HG03103 (cell line): ENCODE results near the gene FBXW2.

ENCODE experiments used
- ATAC-seq: cut with Tn5 transposase; IDR thresholded peaks from one replicate; pipeline ENCODE4 v1.9.1; 2021; ENCODE audit warnings: low read depth; ENCODE audit not compliant: unreplicated experiment

The FBXW2 gene

GRCh38 chr9:120717176-120717575 lies 76.0 kb downstream of the FBXW2 start:
- ATAC-seq: no peak

GRCh38 chr9:120716483-120716882 lies 76.7 kb downstream of the FBXW2 start:
- no peak for ATAC-seq

GRCh38 chr9:120715389-120715924 lies 77.8 kb downstream of the FBXW2 start:
- no peak for ATAC-seq

GRCh38 chr9:120714846-120715388 lies 78.3 kb downstream of the FBXW2 start:
- peak; percentile 18 for ATAC-seq

GRCh38 chr9:120714088-120714845 lies 78.9 kb downstream of the FBXW2 start, which contains the start of gene MEGF9:
Gene MEGF9, minus strand, starts transcription at chr9:120714470. Its CDS starts 112 bp downstream, at chr9:120714358.
- ATAC-seq: peak; percentile 95

- ATAC-seq: no peak
Observed at GRCh38 chr9:120713257-120714087, 79.7 kb downstream of the FBXW2 start.

- ATAC-seq: no peak
Observed at GRCh38 chr9:120712539-120713031, 80.6 kb downstream of the FBXW2 start.

- ATAC-seq: no peak
Observed at GRCh38 chr9:120711841-120712538, 81.2 kb downstream of the FBXW2 start.

- ATAC-seq: no peak
Observed at GRCh38 chr9:120711354-120711753, 81.9 kb downstream of the FBXW2 start.

- ATAC-seq: no peak
Observed at GRCh38 chr9:120710110-120710981, 82.9 kb downstream of the FBXW2 start.

GRCh38 chr9:120708526-120709224 lies 84.5 kb downstream of the FBXW2 start:
- ATAC-seq: no peak

- no peak for ATAC-seq
Observed at GRCh38 chr9:120707170-120707569, 86.0 kb downstream of the FBXW2 start.
